NCI-H69 (cell line): ENCODE measurements around the gene SNX10.
"Not testable (repeated sequence)": the region's sequence is repeated elsewhere in the genome, so short reads cannot be mapped to it uniquely, and the experiment has no call there.

Source experiments
- DNase-seq: peaks from one replicate; lab custom pipeline; 2025; lab: John Stamatoyannopoulos, UW

Gene SNX10

GRCh38 chr7:26291699-26292538 lies at the start of gene SNX10:
TSS of gene SNX10 (plus strand) at chr7:26291862. CDS start at chr7:26346443, 54,581 bp downstream.
- DNase-seq = peak; percentile 93

- no peak for DNase-seq
These were observed 46.5 kb upstream of the SNX10 start for GRCh38 chr7:26245150-26245549.

- no peak for DNase-seq
These were observed 41.4 kb upstream of the SNX10 start for GRCh38 chr7:26250239-26250638.

GRCh38 chr7:26261866-26262265 lies 29.8 kb upstream of the SNX10 start:
- DNase-seq = not testable (repeated sequence)

- DNase-seq = no peak
These were observed 26.6 kb upstream of the SNX10 start for GRCh38 chr7:26265065-26265464.

- no peak for DNase-seq
These were observed 26.1 kb upstream of the SNX10 start for GRCh38 chr7:26265499-26266075.

GRCh38 chr7:26267601-26268166 lies 24.0 kb upstream of the SNX10 start:
- DNase-seq = no peak

GRCh38 chr7:26275213-26275612 lies 16.4 kb upstream of the SNX10 start:
- DNase-seq = no peak

GRCh38 chr7:26278770-26279169 lies 12.9 kb upstream of the SNX10 start:
- DNase-seq = peak; percentile 70

GRCh38 chr7:26279405-26279804 lies 12.3 kb upstream of the SNX10 start:
- DNase-seq = no peak

- no peak for DNase-seq
These were observed 11.6 kb upstream of the SNX10 start for GRCh38 chr7:26280097-26280496.

GRCh38 chr7:26280723-26281122 lies 10.9 kb upstream of the SNX10 start:
- DNase-seq = no peak

GRCh38 chr7:26284477-26284876 lies 7.2 kb upstream of the SNX10 start:
- no peak for DNase-seq

GRCh38 chr7:26284995-26285632 lies 6.5 kb upstream of the SNX10 start:
- DNase-seq = peak; percentile 45

GRCh38 chr7:26286157-26286556 lies 5.5 kb upstream of the SNX10 start:
- no peak for DNase-seq

- DNase-seq = peak; percentile 33
These were observed 3.5 kb upstream of the SNX10 start for GRCh38 chr7:26288126-26288525.

- no peak for DNase-seq
These were observed 411 bp upstream of the SNX10 start for GRCh38 chr7:26291251-26291650.

- DNase-seq = peak; percentile 72
These were observed 1.3 kb downstream of the SNX10 start for GRCh38 chr7:26292768-26293560.

GRCh38 chr7:26293569-26294308 lies 2.1 kb downstream of the SNX10 start:
- no peak for DNase-seq

GRCh38 chr7:26295015-26295414 lies 3.4 kb downstream of the SNX10 start:
- no peak for DNase-seq

- DNase-seq = no peak
These were observed 3.9 kb downstream of the SNX10 start for GRCh38 chr7:26295586-26295985.
